ENCODE measurements around the gene CCDC172.

- TF ChIP-seq CTCF (conservative IDR thresholded peaks at IDR 0.05 in 1 of 2, IDR thresholded peaks at IDR 0.05 in 1 of 2; ENCODE audit: low read depth in 1 of 2, low read length in 2 of 2), result no peak
- no peak for TF ChIP-seq EZH2 (IDR thresholded peaks at IDR 0.05; ENCODE audit: low read length, missing control alignments)
Observed at GRCh38 chr10:116281775-116282174, 42.5 kb upstream of the CCDC172 start.
